Measurements from ENCODE around the gene SLC9A9.

- TF ChIP-seq NR2C2 (IDR thresholded peaks at IDR 0.05; ENCODE audit: borderline replicate concordance, control insufficient read depth, insufficient read length, low read depth) (no peak), WRNIP1 (IDR thresholded peaks at IDR 0.05; ENCODE audit: borderline replicate concordance, low read depth, low read length) (no peak), PML (IDR thresholded peaks at IDR 0.05; ENCODE audit: low read length) (no peak), POLR2A (IDR thresholded peaks at IDR 0.05; ENCODE audit: low read depth, low read length) (no peak)
- TF ChIP-seq, protein P1, sequence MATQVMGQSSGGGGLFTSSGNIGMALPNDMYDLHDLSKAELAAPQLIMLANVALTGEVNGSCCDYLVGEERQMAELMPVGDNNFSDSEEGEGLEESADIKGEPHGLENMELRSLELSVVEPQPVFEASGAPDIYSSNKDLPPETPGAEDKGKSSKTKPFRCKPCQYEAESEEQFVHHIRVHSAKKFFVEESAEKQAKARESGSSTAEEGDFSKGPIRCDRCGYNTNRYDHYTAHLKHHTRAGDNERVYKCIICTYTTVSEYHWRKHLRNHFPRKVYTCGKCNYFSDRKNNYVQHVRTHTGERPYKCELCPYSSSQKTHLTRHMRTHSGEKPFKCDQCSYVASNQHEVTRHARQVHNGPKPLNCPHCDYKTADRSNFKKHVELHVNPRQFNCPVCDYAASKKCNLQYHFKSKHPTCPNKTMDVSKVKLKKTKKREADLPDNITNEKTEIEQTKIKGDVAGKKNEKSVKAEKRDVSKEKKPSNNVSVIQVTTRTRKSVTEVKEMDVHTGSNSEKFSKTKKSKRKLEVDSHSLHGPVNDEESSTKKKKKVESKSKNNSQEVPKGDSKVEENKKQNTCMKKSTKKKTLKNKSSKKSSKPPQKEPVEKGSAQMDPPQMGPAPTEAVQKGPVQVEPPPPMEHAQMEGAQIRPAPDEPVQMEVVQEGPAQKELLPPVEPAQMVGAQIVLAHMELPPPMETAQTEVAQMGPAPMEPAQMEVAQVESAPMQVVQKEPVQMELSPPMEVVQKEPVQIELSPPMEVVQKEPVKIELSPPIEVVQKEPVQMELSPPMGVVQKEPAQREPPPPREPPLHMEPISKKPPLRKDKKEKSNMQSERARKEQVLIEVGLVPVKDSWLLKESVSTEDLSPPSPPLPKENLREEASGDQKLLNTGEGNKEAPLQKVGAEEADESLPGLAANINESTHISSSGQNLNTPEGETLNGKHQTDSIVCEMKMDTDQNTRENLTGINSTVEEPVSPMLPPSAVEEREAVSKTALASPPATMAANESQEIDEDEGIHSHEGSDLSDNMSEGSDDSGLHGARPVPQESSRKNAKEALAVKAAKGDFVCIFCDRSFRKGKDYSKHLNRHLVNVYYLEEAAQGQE (IDR thresholded peaks at IDR 0.05; ENCODE audit: low read depth, low read length): no peak
These were observed 392.8 kb downstream of the SLC9A9 start for GRCh38 chr3:143455480-143455879.
